Measurements from ENCODE around the gene RHEBL1.

Gene RHEBL1

DNA sequence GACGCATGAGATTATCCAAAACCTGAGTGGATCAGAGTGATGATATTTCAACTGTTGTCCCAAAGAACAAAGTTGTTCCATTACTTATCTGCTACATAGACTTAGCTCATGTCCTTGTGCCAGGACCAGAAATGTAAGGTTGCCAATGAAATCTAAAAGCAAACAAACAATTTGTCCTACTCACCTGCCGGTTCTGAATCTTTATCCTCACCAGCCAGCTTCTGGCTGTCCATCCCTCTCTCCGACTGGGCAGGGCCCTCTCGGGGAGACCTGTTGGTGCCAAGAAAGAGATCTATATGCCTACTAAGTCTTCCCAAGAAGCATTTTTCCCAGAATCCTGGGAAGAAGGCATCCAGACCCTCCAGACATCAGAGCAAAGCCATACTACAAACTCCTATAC lies 14.7 kb downstream of the RHEBL1 start:
- no peak overlapping the region for H3K4me3 ChIP-seq (ENCODE audit: low read depth, low read length)

DNA sequence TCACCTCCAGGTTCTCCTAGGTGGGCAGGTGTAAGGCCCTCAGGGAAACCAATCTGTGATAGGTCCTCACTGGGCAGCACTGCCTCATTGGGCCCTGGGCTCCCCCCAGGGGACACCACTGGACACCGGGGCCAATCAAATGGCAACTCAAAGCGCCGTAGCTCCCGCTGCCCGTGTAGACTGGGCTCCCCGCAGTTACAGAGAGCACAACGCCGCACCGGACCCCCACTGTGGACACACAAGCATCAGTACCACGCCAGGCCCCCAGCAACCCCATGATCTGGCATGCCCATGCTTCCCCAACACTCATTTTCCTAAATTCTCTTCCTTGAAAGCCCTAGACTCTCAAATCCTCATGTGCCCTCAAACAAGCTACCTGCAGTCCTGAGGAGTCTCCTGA lies 15.3 kb downstream of the RHEBL1 start:
- no peak overlapping the region for H3K4me3 ChIP-seq (ENCODE audit: low read depth, low read length)

DNA sequence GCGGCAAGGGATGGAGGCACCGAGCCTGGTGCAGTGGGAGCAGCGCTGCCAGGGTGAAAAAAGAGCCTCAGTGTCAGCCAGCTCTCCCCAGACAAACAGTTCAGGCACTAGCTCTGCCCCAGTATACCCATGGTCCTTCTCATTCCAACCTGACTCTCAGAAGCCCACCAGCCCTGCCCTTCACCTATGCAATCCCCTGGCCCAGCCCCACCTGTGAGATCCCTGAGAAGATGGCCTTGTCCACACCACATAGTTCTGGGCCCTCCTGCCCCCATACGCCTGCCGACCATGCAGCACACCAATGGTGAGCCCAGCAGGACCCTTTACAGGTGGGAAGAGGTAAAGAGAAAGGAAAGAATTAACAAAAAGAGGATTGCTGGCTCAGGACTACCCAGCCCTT lies 15.7 kb downstream of the RHEBL1 start:
- no peak overlapping the region for H3K4me3 ChIP-seq (ENCODE audit: low read depth, low read length)

DNA sequence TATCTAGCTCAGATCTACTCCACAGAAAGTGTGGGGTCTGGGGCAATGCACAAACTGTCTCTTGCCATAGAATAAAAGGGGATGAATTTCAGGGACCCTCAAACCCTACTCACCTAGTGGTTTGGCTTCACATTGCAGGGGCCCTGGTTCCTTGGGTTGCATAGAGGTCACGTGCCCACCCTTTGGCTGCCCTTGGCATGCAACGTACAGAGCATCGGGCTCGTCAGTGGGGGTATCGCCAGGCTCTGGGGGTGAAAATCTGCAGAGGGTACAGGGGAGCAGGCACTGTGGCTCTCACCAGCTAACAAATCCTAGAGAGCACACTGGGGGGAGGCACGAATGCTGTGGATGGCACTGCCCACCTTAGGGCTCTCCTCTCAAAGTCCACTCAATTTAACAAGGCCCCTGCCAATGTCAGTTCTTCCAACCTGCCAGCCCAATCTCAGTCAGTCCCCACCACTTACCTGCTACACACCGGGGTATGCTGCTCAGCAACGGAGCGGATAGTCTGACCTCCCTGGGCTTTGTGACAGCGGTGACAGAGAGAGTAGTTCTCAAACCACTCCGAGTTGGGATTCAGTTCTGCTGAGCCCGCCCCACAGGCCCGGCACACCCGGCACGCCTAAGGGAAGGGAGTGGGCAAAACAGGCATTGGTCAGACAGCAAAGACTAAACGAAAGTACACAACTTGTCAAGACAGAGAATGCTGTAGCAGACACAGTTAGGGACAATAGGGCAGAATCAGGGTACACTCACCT lies 17.1 kb downstream of the RHEBL1 start:
- H3K4me3 ChIP-seq (ENCODE audit: low read depth, low read length), result no peak overlapping the region

DNA sequence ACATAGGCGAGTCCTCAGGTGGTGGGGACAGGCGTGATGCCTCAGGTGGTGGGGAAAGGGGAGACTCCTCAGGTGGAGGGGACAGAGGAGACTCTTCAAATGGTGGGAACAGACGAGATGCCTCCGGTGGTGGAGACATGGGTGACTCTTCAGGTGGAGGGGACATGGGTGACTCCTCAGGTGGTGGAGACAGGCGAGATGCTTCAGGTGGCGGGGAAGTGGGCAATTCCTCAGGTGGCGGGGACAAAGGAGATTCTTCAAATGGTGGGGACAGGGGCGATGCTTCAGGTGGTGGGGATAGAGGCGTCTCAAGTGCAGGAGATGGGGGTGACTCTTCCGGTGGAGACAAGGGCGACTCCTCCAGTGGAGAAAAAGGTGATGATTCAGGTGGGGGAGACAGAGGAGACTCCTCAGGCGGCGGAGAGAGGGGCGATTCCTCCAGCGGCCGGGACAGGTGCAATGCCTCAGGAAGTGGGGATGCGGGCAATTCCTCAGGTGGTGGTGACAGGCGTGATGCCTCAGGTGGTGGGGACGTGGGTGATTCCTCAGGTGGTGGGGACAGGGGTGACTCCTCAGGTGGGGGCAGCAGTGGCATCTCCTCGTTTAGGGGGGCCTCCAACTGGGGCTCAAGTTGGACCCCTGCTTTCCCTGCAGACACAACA lies 17.9 kb downstream of the RHEBL1 start:
- no peak overlapping the region for H3K4me3 ChIP-seq (ENCODE audit: low read depth, low read length)

DNA sequence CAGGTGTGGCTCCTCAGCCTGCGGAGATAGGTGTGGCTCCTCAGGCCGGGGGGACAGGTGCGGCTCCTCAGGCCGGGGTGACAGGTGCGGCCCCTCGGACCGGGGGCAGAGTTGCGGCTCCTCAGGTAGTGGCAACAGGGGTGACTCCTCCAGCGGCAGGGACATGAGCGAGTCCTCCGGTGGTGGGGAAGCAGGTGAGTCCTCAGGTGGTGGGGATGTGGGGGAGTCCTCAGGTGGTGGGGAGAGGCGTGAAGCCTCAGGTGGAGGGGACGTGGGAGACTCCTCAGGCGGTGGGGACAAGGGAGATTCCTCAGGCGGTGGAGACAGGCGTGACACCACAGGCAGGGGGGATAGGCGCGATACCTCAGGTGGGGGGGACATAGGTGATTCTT lies 18.4 kb downstream of the RHEBL1 start:
- H3K4me3 ChIP-seq (ENCODE audit: low read depth, low read length), result no peak overlapping the region

DNA sequence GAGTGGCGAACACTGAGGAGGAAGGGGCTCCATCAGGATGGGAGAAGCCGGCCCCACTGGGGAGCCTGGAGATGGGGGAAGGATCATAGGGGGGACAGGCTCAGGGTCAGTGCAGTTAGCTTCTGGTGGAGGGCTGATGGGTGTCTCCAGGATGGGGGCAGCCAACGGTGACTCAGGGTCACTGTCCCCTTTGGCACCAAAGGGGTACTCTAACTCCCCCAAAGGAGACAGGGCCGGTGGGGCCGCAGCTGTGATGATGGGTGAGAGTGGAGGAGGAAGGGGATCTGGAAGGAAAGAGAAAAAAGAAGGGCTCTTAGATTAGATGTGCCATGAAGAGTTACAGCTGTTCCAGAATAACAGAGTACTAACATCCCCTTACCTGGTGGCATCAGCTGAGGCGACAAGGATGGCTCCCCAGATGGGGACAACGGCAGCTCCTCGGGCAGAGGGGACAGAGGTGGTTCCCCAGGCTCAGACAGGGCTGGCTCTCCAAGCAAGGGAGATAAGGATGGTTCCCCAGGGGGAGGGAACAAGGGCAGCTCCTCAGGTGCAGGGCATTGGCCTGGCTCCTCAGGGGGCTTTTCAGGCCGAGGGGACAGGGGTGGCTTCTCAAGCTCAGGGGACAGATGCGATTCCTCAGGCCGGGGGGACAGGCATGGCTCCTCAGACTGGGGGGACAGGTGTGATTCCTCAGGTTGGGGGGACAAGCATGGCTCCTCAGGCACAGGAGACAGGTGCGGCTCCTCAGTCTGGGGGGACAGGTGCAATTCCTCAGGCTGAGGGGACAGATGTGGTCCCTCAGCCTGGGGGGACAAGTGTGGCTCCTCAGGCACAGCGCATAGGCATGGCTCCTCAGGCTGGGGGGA lies 19.0 kb downstream of the RHEBL1 start:
- H3K4me3 ChIP-seq (ENCODE audit: low read depth, low read length), result no peak overlapping the region

DNA sequence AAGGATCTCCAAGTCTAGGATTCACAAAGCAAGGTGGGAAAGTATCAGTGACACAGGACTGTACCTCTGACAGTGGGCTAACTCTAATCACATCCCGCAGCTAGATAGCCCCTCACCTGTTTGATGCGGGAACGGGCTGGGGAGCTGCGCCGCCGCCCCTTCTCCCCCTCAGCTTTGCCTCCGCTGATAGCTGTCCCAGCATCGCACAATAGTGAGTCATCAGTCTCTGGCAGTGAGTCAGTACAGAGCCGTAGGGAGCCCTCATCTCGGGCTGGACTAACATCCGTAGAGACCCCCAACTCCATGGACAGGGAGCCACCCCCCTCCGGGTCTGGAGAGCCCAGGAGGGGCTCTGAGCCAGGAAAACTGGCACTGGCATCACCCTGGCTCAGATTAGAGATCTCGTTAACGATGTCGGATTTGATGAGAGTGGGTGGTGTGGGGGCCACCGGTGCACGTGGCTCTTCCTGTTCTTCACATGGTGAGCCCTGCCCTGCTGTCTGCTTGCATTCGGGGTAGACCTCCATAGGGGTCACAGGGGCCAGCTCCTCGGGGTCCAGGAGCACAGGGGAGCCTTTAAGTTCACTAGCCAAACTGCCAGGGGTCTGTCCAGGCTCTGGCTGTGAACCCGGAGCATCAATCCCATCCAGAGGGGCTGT lies 20.1 kb downstream of the RHEBL1 start:
- H3K4me3 ChIP-seq (ENCODE audit: low read depth, low read length), result no peak overlapping the region

DNA sequence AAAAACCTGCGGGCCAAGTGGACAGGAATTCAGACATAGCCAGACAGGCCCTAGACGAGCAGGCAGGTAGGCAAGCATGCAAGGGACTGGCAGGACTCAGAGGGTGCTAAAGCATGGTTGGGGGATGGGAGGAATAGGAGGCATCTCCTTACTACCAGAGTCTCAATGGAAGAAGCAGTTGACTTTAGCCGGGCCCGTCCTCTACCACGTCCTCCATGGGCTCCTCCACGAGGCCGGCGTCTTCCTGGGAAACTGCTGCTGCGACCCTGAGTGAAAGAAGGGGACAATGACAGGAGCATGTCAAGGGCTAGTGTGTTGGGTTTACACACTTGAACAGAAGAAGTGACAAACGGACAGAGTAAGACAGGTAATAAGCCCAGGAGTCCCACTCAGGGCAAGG lies 20.8 kb downstream of the RHEBL1 start:
- no peak overlapping the region for H3K4me3 ChIP-seq (ENCODE audit: low read depth, low read length)

DNA sequence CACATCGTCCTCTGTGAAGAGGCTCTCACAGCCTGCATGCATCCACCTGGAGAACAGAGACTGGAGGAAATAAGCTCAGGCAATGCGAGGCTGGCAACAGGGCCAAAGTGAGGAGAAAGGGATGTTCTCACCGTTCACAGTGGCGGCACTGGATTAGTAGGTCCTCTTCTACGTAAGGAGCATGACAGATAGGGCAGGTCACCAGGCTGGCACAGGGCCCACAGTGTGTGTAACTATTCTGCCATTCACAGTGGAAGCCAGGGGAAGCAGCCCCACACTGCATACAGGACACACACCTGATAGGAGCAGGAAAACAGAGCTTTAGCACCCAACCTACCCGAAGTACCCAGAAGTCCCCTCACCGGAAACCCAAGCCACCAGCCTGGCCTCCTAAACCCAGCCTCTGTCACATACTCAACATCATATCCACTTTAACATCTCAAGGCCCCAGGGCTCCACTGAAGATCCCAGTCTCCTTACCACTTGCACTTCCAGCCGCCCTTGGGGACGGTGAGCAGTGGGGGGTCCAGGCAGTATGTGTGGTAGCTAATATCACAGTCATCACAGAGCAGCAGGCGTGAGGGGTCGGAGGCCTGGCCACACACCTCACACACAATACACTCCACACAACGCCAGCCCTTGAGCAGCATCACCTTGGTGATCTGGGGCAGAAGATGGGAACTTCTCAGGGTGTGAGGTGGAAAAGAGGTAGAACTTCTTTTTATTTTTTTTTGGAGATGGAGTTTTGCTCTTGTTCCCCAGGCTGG lies 23.5 kb downstream of the RHEBL1 start:
- H3K4me3 ChIP-seq (ENCODE audit: low read depth, low read length), result no peak overlapping the region

DNA sequence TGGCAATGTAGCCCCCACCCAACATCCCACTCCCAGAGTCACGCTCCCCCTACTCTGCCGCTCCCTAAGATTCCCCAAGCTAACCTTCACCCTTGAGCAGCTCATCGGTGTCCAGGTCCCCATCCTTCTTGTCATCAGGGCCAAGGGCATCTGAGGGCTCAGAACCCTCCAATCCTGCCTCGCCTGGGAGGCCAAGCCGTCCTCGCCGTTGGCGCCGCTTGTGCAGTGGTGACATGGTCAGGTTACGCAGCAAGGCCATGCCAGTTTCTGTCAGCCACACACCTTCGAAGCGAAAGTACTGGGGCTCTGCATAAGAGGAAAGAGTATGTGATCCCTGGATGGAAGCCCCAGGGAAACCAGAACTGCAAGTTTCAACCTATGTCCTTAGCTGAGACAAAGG lies 25.1 kb downstream of the RHEBL1 start:
- no peak overlapping the region for H3K4me3 ChIP-seq (ENCODE audit: low read depth, low read length)

DNA sequence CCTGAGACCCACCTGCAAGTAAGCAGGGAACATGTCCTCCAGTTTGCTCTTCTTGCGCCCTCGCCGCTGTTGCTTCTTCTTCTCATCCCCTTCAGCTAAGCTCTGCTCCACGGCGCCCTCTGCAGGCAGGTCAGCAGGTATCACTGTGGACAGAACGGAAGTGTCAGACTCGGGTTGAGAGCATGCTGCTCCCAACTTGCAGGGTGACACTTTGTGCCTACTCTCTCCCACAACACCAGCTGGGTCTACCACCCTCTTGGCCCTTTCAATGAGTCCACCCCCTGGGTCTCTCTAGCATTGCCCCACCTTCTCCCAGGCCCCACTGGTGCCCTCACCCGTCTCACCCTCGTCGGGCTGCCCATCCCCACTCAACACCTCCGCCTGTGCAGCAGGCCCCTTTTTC lies 25.9 kb downstream of the RHEBL1 start:
- H3K4me3 ChIP-seq (ENCODE audit: low read depth, low read length), result no peak overlapping the region

DNA sequence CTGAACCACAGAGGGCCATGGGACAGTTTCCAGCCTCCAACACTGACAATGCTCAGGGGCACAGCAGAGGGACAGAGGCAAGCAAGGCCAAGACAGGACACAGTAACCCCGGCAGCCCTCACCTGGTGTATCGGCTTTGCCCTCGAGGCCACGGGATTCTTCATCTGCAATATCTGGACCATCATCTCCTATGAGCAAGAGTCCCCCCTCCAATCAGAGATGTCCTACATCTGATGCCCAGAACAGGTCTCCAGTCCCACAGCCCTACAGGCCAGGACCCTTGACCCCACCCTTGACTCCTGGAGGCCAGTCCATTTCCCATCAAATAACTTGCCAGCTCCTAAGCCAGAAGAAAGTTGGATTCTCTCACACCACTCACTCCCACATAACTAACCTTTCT lies 26.5 kb downstream of the RHEBL1 start:
- H3K4me3 ChIP-seq (ENCODE audit: low read depth, low read length), result no peak overlapping the region

DNA sequence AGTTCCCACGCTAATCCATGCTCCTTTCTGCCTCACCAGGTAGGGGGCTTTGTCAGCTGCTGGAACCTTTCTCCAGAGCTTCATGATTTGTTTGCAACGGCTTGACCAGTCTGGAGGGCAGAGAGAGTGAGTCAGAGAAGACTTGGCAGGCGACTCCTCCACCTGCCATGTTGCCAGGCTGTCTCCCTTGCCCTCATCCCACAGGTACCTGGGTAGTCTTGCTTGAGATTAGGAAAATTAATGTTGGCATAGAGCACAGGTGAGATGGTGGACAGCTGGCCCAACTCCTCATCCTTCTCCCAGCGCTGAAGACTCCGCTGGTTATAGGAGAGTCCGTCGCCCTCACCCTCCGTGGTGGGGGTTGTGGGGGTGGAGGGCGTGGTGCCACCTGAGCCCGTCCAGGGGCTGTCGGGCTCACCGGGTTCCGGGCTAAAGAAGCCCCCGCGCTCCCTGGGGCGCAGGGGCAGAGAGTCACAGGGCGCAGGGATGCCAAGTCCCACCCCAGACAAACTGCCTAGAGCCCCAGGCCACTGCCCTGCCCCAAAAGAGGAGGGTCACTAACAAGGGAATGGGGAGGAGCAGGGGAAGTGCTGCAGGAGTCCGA lies 27.8 kb downstream of the RHEBL1 start:
- H3K4me3 ChIP-seq (ENCODE audit: low read depth, low read length), result no peak overlapping the region

DNA sequence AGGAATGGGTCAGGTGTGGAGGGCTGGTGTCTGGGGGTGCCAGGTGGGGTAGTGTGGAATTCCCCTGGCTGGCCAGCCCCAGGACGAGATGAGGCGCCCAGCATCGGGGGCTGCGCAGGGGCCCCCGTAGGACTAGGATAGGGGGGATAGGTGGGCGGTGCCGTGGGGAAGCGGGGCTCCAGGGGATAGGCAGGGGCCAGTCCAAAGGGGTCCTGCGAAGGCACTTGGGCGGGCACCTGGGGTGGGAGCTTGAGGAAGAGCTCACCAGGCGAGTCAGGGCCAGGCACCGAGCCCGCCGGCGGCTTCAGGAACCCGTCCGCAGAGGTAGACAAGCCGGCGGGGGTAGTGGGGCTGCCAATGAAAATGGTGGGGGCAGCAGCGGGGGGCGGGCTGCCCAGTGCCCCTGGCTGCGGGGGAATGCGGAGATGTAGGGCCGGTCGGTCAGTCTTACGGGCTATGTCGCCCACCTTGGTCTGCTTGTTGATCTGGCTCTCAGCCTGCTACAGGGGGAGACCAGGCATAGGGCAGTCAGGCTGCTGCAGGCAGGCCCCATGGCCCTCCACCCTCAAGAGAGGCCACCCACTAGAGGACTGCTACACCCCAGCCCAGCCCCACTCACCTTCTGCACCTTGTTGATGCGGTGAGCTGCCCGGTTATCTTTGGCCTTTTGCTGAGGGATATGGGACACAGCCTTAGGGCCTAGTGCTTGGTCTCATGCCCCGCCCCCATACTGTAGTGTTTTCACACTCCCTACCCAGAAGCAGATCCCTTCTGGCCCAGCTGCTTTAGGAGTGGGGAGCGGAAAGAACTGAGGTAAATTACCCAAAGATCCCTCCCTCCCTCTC lies 28.5 kb downstream of the RHEBL1 start:
- H3K4me3 ChIP-seq (ENCODE audit: low read depth, low read length), result no peak overlapping the region

DNA sequence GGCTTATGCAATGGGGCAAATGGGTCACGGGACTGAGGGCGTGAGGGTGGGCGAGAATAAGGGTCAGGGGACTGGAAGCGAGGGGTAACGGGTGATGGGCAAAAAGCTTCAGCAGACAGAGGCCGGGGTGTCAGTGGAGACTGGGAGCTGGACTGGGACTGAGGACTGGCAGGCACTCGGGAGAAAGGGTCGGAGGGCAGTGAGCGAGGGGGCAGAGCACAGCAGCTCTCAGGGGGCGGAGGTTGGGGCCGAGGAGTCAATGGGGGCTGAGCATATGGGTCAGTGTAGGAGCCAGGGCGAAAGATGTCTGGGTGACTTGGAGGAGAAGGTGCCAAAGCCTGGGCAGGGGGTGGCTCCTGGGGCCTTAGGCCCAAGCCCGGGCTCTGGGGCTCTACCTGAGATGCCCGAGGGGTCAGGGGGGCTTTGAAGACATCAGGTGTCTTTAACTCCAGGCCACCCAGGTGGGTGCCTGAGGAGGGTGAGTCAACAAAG lies 29.4 kb downstream of the RHEBL1 start:
- H3K4me3 ChIP-seq (ENCODE audit: low read depth, low read length), result no peak overlapping the region

DNA sequence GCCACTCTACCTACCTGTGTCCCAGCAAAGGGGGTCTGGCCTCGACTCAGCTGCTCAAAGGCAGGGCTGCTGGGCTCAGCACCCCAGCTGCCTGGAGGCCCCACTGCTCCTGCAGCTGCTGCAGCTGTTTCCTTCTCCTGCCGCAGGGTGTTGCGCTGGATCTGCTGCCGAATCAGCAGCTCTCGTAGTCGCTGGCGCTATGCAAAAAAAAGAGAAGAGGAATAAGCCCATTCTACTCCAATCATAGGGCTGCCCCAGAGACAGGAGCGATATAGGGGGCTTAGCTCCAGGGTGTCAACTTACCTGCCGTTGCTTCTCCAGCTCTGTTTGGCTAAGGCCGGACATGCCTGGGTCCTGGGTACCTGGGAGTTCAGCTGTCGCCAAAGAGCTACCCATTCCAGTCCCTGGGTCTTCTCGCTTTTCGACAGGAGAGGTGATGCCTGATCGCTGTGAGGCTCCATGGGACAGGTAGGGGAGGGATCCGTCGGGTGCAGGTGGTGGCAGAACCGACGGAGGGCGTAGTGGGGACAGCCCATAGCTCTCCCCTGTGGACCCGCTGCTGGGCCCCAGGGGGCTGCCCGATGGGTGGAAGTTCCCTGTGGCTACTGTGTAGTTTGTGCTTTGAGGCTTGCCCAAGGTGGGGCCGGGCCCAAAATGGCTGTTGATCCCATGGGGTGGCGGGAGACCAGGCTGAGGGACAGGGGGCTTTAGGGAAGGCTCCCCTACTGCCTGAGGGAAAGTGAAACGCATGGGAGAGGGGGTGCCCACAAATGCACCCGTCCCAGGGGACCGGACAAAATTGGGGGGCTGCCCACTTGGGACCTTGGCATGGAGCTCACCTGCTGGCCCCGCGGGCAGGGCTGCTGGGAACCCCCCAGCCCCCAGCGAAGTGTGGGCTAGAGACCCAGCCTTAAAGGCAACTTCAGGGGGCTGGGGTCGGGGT lies 30.1 kb downstream of the RHEBL1 start:
- H3K4me3 ChIP-seq (ENCODE audit: low read depth, low read length), result no peak overlapping the region
